Natural killer cell (primary cell): ENCODE measurements around the gene ARAF. TPM values are rescaled to one million over a fixed set of nuclear protein-coding genes. Genes with fewer than 3 reads are reported as not detected.

Experiments used
- ATAC-seq, 3 donors: fragments of 150-1000 bp in 2 of 3; fragments of 200-7000 bp in 1 of 3; cut with Tn5 transposase; 1 replicate in 1 of 3; 2 replicates in 2 of 3; pipeline ENCODE4 v1.10.0; 2021; ENCODE audit warnings: mild to moderate bottlenecking in 2 of 3, moderate library complexity in 2 of 3
- DNase-seq, 2 donors: peaks; one replicate each; pipeline versions ENCODE4 v3.0.0 to v3.0.0-alpha.2; 2013 to 2021; ENCODE audit warnings: mixed read lengths in 1 of 2
- H3K27ac ChIP-seq: one replicate; pipeline ENCODE4 v1.5.1; 2013; ENCODE audit warnings: mild to moderate bottlenecking, low read length
- H3K27me3 ChIP-seq: one replicate; pipeline ENCODE4 v1.6.1; 2013; ENCODE audit warnings: low read length; ENCODE audit not compliant: control insufficient read depth, insufficient read depth
- H3K36me3 ChIP-seq: one replicate; pipeline ENCODE4 v1.6.1; 2013; ENCODE audit warnings: low read length; ENCODE audit not compliant: control insufficient read depth, insufficient read depth
- H3K4me1 ChIP-seq: one replicate; pipeline ENCODE4 v1.6.1; 2013; ENCODE audit warnings: low read length; ENCODE audit not compliant: control insufficient read depth, insufficient read depth
- H3K4me3 ChIP-seq: one replicate; pipeline ENCODE4 v1.5.1; 2013; ENCODE audit warnings: low read length
- H3K9me3 ChIP-seq: one replicate; pipeline ENCODE4 v1.6.1; 2013; ENCODE audit warnings: low read length; ENCODE audit not compliant: control insufficient read depth, insufficient read depth
- H3K27ac Mint-ChIP-seq, 2 donors: one replicate each; pipeline ENCODE4 v1.8.0; 2022; ENCODE audit warnings: mild to moderate bottlenecking in 2 of 2, mixed read lengths in 2 of 2, moderate library complexity in 1 of 2
- H3K27me3 Mint-ChIP-seq, 2 donors: one replicate each; pipeline ENCODE4 v1.8.0; 2022; ENCODE audit warnings: low read depth in 2 of 2, mixed read lengths in 2 of 2
- H3K36me3 Mint-ChIP-seq: one replicate; pipeline ENCODE4 v1.8.0; 2022; ENCODE audit warnings: mixed read lengths
- H3K4me1 Mint-ChIP-seq, 2 donors: one replicate each; pipeline ENCODE4 v1.8.0; 2022; ENCODE audit warnings: mixed read lengths in 2 of 2
- H3K4me3 Mint-ChIP-seq: one replicate; pipeline ENCODE4 v1.8.0; 2022; ENCODE audit warnings: mild to moderate bottlenecking, moderate library complexity, mixed read lengths
- H3K9me3 Mint-ChIP-seq, 2 donors: one replicate each; pipeline ENCODE4 v1.8.0; 2022; ENCODE audit warnings: mixed read lengths in 2 of 2
- WGBS: methylation state at CpG from one replicate; pipeline ENCODE4 v1.1.7; 2013; ENCODE audit warnings: missing lambda C conversion rate; ENCODE audit not compliant: insufficient coverage; 5-methylcytosine and 5-hydroxymethylcytosine counted together
- intact Hi-C: fragments of 100-400 bp; cut with micrococcal nuclease; formaldehyde crosslinking; loops from one replicate; pipeline ENCODE4 v1.14.2; 2022
- total RNA-seq, 4 donors: library from RNA; stranded (reverse); fragments of 120-200 nt in 1 of 4; gene quantifications; one replicate each; pipeline versions ENCODE4 v1.2.3 to v1.2.4, GENCODE V29; 2013 to 2022
- TF ChIP-seq, protein P1 (sequence below): fragments of 200-600 bp; IDR thresholded peaks from one replicate; pipeline ENCODE4 v1.8.0; 2022; ENCODE audit warnings: antibody characterized with exemption

Gene ARAF
- total RNA-seq, 3 donors from 2014 or later (not counting 1 experiment from before 2014, with no cell fraction given): 162 to 173 (median 169) TPM

- peak in 2 of 3 donors; percentile 40 to 41 for ATAC-seq
- TF ChIP-seq, protein P1, sequence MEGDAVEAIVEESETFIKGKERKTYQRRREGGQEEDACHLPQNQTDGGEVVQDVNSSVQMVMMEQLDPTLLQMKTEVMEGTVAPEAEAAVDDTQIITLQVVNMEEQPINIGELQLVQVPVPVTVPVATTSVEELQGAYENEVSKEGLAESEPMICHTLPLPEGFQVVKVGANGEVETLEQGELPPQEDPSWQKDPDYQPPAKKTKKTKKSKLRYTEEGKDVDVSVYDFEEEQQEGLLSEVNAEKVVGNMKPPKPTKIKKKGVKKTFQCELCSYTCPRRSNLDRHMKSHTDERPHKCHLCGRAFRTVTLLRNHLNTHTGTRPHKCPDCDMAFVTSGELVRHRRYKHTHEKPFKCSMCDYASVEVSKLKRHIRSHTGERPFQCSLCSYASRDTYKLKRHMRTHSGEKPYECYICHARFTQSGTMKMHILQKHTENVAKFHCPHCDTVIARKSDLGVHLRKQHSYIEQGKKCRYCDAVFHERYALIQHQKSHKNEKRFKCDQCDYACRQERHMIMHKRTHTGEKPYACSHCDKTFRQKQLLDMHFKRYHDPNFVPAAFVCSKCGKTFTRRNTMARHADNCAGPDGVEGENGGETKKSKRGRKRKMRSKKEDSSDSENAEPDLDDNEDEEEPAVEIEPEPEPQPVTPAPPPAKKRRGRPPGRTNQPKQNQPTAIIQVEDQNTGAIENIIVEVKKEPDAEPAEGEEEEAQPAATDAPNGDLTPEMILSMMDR: no peak
- Mint-ChIP-seq H3K4me1 (peaks cover 18 to 20% of the 10 kb centered on the region in 2 donors), H3K27me3 (peaks cover 0 to 7% of the 10 kb centered on the region in 2 donors), H3K27ac (peak overlapping the region in 1 of 2 donors; percentile 70), H3K9me3 (no peaks in the 10 kb centered on the region), H3K36me3 (no peaks in the 10 kb centered on the region), H3K4me3 (no peak overlapping the region)
- Histone ChIP-seq H3K27ac (no peak overlapping the region), H3K36me3 (no peaks in the 10 kb centered on the region), H3K27me3 (no peaks in the 10 kb centered on the region), H3K4me1 (peaks cover 12% of the 10 kb centered on the region), H3K4me3 (no peak overlapping the region), H3K9me3 (no peaks in the 10 kb centered on the region)
- peak in 1 of 2 donors; percentile 4 for DNase-seq
- WGBS: 84% methylated on average over 8 of the region's 8 CpGs
- intact Hi-C loops: no loop called here
Observed at GRCh38 chrX:47515941-47516665, 44.9 kb upstream of the ARAF start.

- Mint-ChIP-seq H3K27me3 (peaks cover 0 to 7% of the 10 kb centered on the region in 2 donors), H3K9me3 (no peaks in the 10 kb centered on the region), H3K27ac (no peak overlapping the region), H3K4me3 (no peak overlapping the region), H3K4me1 (peaks cover 12 to 13% of the 10 kb centered on the region in 2 donors), H3K36me3 (no peaks in the 10 kb centered on the region)
- Histone ChIP-seq H3K9me3 (no peaks in the 10 kb centered on the region), H3K36me3 (no peaks in the 10 kb centered on the region), H3K4me3 (no peak overlapping the region), H3K27me3 (no peaks in the 10 kb centered on the region), H3K27ac (no peak overlapping the region), H3K4me1 (peaks cover 12% of the 10 kb centered on the region)
- ATAC-seq (no peak), DNase-seq (no peak)
- intact Hi-C loops: no loop called here
- no CpG with 5 or more reads among the region's 3 CpGs for WGBS
- TF ChIP-seq, protein P1: no peak
Observed at GRCh38 chrX:47518144-47518543, 42.9 kb upstream of the ARAF start.

DNA sequence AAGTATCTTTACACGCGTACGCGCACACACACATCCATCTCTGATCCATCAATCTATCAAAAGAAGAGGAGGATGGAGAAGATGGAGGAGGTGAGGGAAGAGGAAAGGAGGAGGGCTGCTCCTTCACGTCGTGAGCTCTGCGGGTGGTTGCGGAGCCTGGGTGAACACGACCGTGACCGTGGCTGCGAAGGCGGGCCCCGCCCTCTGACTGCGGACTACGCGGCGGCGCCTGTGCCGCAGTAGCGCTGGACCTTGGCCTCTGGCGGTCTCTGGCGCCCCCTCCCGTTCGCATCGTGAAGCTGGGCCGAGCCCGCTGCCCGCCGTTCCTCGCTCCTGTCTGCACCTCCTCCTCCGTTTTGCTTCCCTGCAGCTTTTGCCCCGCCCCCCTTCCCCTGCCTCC lies 37.7 kb upstream of the ARAF start:
- H3K4me1 Mint-ChIP-seq: no peaks in the 10 kb centered on the region
- peak overlapping the region in 1 of 2 donors; percentile 51 for H3K27ac Mint-ChIP-seq
- Histone ChIP-seq H3K9me3 (no peaks in the 10 kb centered on the region), H3K27ac (no peak overlapping the region), H3K27me3 (no peaks in the 10 kb centered on the region), H3K36me3 (no peaks in the 10 kb centered on the region), H3K4me3 (peak overlapping the region; percentile 50), H3K4me1 (peaks cover 9% of the 10 kb centered on the region)
- no peaks in the 10 kb centered on the region for H3K27me3 Mint-ChIP-seq
- intact Hi-C loops: loop anchor here (1.0 to 10.0 kb wide), 2 partner anchors 138 to 330 kb away; partner anchors contain the start of gene UBA1
- peak; percentile 76 to 85 for DNase-seq
- H3K9me3 Mint-ChIP-seq: no peaks in the 10 kb centered on the region
- no peaks in the 10 kb centered on the region for H3K36me3 Mint-ChIP-seq
- peak overlapping the region; percentile 74 for H3K4me3 Mint-ChIP-seq
- 0% methylated on average over 29 of the region's 33 CpGs for WGBS
- TF ChIP-seq, protein P1: peak; percentile 74
- peak; percentile 96 to 99 (median 98) for ATAC-seq
